ENCODE results near the gene KCTD5.
"Not testable (repeated sequence)": the region's sequence is repeated elsewhere in the genome, so short reads cannot be mapped to it uniquely, and the experiment has no call there.

The KCTD5 gene

GRCh38 chr16:2673066-2673999, 9.0 kb upstream of the KCTD5 start:
- peak; percentile 30 for DNase-seq (ENCODE audit: low read depth)

- no peak for DNase-seq (ENCODE audit: low read depth)
Measured at GRCh38 chr16:2675021-2675420, 7.3 kb upstream of the KCTD5 start.

- no peak for DNase-seq (ENCODE audit: low read depth)
Measured at GRCh38 chr16:2675714-2676113, 6.6 kb upstream of the KCTD5 start.

GRCh38 chr16:2676937-2677336, 5.4 kb upstream of the KCTD5 start:
- DNase-seq (ENCODE audit: low read depth) = not testable (repeated sequence)

- DNase-seq (ENCODE audit: low read depth) = not testable (repeated sequence)
Measured at GRCh38 chr16:2678206-2678965, 3.9 kb upstream of the KCTD5 start.

- DNase-seq (ENCODE audit: low read depth) = not testable (repeated sequence)
Measured at GRCh38 chr16:2679902-2680301, 2.4 kb upstream of the KCTD5 start.

- DNase-seq (ENCODE audit: low read depth) = not testable (repeated sequence)
Measured at GRCh38 chr16:2680360-2680759, 2.0 kb upstream of the KCTD5 start.

GRCh38 chr16:2683041-2683440, 718 bp downstream of the KCTD5 start:
- not testable (repeated sequence) for DNase-seq (ENCODE audit: low read depth)

GRCh38 chr16:2686075-2686474, 3.8 kb downstream of the KCTD5 start:
- not testable (repeated sequence) for DNase-seq (ENCODE audit: low read depth)

GRCh38 chr16:2686912-2687507, 4.7 kb downstream of the KCTD5 start:
- no peak for DNase-seq (ENCODE audit: low read depth)

GRCh38 chr16:2687531-2688308, 5.4 kb downstream of the KCTD5 start:
- DNase-seq (ENCODE audit: low read depth) = no peak

GRCh38 chr16:2689422-2689821, 7.1 kb downstream of the KCTD5 start:
- not testable (repeated sequence) for DNase-seq (ENCODE audit: low read depth)

GRCh38 chr16:2689968-2690801, 7.9 kb downstream of the KCTD5 start:
- DNase-seq (ENCODE audit: low read depth) = no peak

GRCh38 chr16:2690852-2691251, 8.5 kb downstream of the KCTD5 start:
- DNase-seq (ENCODE audit: low read depth) = no peak

GRCh38 chr16:2691491-2692248, 9.3 kb downstream of the KCTD5 start:
- no peak for DNase-seq (ENCODE audit: low read depth)

- no peak for DNase-seq (ENCODE audit: low read depth)
Measured at GRCh38 chr16:2692251-2692947, 10.1 kb downstream of the KCTD5 start.

- DNase-seq (ENCODE audit: low read depth) = no peak
Measured at GRCh38 chr16:2692948-2693651, 10.8 kb downstream of the KCTD5 start.

GRCh38 chr16:2696601-2697250, 14.4 kb downstream of the KCTD5 start:
- not testable (repeated sequence) for DNase-seq (ENCODE audit: low read depth)

Measured in HS-5 (cell line).